Stimulated activated CD4-positive, alpha-beta T cell treated with anti-CD3 and anti-CD28 coated beads, Interleukin-12 subunit alpha, Interleukin-12 subunit beta, amount 100 ng/mL, for 48 hours (primary cell): ENCODE results near the gene RCC2.

Experiments used
- DNase-seq, 3 donors: peaks; one replicate each; pipeline ENCODE4 v3.0.0-alpha.2; 2020; ENCODE audit warnings: low read depth in 2 of 3, low spot score in 1 of 3

RCC2 gene

DNA sequence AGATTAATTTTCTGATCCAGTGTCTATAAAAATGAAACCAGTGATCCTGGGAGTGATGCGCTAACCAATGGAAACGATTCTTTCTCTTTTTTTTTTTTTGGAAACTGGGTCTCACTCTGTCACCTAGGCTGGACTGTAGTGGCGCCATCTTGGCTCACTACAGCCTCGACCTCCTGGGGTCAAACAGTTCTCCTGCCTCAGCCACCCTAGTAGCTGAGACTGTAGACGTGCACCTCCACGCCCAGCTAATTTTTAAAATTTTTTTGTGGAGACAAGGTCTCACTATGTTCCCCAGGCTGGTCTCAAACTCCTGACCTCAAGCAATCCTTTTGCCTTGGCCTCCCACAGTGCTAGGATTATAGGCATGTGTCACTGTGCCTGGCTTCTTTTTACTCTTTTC is 3.4 kb upstream of the RCC2 start:
- no peak for DNase-seq

DNA sequence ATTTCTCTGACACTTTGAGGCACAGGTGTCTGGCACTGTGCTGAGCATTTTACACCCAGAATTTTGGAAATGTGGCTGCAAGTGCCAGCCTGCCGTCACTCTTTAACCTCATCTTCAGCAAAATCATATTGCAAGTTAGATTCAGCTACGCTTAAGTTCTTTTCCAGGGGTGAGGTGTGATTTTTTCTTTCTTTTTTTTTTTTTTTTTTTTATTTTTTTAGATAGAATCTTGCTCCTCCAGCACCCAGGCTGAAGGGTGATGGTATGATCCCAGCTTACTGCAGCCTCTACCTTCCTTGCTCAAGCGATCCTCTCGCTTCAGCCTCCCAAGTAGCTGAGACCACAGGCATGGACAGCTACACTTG is 2.5 kb upstream of the RCC2 start:
- DNase-seq, result no peak

DNA sequence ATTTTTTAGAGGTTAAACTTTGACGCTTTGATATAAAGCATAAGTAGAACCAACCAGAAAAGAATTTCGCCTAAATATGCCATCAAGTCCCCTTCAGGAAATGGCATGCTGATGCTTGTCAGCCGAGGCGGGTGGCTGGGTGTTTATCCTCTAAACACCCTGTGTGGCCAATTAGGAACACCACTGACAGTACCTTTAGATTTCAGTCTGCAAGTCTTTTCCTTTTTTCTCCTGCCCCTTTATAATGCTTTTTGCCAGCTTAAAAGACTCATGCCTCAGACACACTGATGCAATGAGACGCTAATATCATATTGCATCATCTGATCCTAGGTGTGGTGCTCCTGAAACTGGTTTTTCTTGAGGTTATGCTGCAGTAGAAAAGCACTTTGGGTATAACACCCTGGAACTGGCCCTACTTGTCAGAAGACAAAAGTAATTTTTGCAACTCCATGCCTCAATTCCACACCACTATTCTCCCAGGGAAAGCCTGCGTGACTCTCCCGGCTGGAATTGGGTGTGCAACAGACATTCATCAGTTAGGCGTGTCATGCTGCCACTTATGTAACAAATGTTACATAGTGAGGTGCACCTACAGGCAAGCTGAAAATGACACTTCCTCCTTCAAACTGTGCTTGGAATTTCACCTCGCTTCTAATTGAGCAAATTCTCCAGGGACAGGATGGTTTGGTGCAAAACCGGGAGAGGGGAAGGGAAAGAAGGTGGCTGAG is 2.0 kb upstream of the RCC2 start:
- DNase-seq, result no peak

DNA sequence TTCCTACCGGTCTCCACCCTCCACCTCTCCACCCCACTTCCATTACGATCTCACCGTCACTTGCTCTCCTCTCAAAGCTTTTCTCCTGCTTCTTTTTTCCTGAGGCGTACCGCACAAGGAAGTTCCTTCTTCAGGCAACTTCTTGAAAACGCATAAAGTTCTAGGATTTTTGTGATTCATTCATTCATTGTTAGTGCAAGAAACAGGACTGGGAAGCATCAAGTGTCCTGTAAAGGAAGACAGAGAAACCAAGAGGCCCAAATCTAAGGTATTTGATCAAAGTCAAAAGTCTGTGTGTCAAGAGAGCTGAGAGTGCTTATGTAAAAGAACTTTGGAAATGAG is 1.3 kb upstream of the RCC2 start:
- DNase-seq, result no peak

DNA sequence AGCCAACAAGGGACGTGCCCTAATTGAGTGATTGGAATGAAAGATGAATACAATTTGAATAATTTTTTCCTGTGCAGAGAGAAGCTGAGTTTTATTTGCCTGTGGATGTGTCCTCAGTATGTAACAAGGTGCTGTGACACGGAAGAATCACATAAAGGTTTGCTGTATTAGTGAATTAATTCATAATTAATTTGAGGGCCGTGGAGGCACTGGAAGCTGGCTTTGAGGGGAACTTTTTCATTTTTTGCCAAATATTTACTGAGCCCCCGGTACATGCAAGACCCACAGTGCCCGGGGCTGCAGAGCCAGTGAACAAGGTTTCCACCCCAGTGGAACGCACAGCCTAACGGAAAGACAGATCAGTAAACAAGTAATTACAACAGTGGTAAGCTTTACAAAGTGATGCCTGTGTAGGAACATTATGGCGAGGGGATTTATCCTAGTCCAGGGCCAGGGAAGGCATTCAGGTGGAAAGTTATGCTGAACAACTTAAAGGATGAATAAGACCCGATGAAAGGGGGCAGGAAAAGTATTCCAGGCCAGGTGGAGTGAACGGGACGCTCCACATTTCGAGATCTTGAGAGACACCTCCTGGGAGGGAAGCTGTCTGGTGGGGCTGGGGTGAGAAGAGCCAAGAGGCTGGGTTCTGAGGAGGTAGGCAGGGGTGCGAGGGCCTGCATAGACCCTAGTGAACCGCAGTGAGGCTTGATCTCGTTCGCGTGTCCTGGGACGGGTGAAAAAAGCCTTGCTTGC is 773 bp upstream of the RCC2 start:
- DNase-seq, result no peak

DNA sequence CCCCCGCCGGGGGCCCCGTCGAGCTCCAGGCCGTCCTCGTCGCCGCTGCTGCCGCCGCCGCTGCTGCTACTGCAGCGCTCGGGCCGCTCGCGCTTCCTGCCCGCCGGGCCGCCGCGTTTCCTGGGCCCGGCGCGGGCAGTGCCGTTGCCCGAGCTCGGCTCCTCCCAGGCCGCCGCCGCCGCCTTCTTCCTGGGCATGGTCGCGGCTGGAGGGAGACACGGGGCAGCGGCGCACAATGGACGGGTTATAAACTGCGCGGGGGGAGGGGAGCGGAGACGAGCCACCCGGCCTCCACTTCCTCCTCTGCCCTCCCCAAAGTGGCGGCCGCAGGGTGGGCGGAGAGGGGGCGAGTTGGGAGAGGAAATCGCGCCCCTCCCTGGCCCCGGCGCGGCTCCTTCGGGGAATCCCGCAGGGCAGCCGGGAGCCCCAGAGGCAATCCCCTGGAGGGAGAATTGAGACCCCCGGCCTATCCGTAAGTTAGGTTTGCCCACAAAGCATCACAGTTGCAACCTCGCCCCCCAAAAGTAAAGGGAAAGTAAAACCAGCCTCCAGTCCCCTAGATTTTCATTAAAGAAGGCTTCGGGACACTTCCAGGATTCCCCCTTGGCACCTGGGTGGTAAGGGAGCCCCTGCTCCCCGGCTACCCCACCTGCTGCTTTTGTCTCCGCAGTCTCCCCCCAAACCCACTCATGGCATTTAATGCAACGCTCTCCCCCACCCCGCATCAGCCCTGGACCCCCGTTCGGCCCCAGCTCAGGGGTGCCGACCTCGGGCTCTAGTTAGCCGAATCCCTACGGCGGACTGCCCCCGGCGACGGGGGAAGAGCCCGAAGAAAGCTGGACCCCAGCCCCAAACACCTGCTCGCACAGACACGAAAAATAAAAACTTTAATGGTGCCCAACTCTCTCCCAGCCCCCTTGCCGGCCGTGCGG is 893 bp downstream of the RCC2 start:
- peak; percentile 57 to 69 (median 58) for DNase-seq

DNA sequence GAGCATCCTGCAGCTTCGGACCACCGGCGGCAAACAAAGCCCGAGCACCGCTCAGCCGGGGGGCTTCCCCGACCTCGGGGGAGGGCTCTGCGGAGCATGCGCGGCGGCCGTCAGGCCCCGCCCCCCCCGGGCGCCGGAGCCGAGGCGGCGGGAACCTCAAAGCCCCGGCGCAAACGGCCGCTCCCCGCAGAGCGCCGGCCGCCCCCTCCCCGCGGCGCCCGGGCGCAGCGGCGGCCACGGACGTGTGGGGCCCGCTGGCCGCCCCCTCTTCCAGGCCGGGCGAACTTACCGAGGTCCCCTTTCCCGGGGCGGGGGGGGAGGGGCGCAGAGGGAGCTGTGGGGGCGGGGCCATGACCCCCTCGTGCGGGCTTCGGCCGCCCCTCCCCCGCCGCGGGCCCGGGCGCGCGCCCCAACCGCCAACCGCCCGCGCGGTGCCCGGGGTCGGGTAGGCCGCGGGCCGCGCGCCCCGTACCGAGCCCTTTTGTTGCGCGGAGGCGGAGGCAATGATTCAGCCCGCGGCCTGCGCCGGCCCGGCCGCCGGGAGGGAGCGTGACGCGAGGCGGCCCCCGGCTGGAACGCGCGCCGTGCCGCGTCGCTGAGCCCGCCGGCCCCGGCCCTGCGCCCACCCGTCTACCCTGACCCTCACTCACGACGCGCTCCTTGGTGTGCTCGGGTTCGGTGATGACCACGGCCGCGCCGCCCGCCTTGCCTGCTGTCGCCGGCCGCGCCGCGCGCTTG is 1.7 kb downstream of the RCC2 start:
- peak; percentile 20 to 58 (median 28) for DNase-seq

DNA sequence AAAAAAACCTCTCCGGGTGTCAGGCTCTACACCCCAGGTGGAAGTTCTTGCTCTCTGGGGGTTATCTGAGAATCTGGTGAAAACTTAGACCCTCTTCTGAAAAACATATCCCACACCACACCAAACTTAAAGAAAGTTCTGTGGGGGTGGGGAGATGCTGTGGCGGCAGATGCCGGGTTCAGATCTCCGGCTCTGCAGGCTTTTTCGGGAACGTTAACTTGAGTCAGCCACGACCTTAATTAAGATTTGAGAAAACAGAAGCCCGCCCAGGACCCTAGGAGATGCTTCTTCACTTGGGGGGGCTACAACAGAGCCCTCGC is 2.3 kb downstream of the RCC2 start:
- DNase-seq, result no peak

DNA sequence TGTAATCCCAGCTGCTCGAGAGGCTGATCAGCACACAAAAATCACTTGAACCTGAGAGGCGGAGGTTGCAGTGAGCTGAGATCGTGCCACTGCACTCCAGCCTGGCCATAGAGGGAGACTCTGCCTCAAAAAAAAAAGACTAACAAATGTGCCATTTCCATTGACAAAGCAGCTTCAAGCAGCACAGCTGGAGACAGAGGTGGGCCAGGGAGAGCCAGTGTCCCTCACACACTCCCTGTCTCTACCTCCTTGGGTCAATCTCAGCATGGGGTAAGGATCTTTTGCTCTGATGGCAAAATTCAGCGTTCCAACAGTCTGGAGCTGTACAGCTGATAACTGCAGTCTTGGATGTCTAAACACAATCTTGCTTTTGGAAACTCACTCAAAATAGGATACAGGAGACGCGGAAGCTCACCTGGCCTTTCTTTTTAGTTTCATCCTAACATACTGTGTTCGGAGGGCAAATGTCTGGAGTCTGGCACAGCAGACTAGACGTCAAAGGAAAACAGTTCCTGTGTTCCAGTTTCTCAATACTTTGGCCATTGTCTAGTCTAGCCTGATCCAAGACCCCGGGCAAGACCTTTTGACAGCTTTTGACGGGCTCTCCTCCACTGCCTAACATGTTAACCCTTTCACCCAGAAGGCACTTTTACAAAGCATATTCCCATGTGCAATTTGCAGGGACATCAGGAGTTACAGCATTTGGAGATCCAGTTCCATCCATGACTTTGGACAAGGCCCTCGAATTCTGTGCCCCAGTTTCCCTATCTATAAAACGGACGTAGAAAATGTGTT is 2.9 kb downstream of the RCC2 start:
- DNase-seq, result no peak

DNA sequence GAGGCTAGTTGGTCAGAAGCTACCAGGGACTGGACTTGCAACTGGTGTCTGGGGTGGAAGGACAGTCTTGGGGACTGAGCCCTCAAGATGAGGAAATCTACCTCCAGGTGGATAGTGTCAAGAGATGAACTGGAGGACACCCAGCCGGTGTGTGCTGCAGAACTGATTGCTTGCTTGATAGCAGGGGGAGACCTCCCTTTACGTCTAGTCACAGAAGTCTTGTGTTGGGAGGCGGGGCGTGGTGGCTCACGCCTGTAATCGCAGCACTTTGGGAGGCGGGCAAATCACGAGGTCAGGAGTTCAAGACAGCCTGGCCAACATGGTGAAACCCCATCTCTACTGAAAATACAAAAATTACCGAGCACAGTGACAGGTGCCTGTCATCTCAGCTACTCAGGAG is 4.9 kb downstream of the RCC2 start:
- DNase-seq, result no peak

DNA sequence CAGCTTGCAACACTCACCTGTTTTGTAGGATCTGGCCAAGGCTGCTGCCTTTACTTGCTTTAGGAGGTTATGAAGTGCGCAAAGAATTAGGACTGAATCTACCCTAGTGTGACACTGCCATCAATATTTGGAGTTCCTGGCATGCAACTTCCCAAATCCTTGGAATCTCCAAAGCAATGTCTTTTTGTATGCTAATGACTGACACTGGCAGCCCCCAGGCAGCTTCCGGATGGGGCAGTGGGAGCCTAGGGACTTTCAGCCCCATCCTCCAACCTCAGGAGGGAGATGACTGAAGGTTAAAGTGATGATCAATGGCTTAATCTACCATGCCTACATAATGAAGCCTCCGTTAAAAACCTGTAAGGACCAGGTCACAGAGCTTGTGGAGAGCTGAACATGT is 5.5 kb downstream of the RCC2 start:
- DNase-seq, result no peak

DNA sequence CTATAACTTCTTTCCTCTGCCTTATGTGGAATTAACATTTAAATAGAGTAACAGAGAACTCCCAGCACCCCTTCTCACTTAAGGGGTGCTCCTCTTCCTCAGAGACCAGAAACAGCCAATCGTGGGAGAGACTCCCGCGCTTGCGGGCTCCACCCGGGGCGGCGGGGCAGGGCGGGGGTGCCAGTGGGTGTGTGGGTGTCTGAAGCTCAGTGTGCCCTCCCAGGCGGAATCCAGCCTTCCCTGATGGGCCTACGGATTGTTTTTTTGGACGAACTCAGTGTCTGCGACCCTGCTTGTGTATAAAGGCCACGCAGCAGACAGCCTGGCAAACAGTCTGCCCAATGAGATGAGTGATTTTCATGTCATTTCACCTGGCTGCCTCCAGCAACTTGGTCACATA is 6.2 kb downstream of the RCC2 start:
- no peak for DNase-seq

DNA sequence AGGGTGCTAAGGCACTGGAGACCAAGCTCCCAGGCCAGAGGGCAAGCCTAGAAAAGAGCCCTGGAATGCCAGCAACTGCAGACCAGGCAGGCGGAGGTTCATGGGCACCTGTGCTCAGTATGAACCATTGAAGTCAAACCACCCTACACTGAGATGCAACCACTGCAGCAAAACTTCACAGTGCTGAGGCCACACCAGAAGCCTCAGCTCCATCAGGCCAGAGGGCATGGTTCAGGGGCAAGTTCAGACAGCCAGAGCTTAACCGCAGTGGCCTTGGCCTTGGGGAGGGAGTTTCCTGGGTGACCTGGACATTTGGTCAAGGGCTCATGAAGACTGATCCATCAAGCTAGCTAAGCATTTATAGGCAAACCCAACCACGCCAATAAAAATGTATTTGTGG is 7.1 kb downstream of the RCC2 start:
- no peak for DNase-seq

DNA sequence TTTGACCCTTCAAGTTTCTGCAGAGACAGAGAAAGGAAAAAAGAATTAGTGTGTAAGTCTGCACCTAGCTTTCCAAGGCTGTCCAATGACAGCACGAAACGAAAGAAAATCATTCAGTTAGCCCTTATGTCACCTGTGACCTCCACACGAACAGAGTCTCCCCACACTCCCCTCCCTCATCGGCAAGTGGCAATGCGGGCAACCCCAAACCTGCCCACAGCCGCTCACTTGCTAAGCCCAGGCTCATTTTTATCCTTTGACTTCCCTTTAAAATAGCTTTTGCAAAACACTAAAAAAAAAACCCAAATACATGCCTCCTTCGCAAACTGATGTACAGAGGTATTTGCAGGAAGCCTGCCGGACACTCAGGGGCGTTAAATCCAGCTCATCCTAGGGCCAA is 10.3 kb downstream of the RCC2 start:
- no peak for DNase-seq

DNA sequence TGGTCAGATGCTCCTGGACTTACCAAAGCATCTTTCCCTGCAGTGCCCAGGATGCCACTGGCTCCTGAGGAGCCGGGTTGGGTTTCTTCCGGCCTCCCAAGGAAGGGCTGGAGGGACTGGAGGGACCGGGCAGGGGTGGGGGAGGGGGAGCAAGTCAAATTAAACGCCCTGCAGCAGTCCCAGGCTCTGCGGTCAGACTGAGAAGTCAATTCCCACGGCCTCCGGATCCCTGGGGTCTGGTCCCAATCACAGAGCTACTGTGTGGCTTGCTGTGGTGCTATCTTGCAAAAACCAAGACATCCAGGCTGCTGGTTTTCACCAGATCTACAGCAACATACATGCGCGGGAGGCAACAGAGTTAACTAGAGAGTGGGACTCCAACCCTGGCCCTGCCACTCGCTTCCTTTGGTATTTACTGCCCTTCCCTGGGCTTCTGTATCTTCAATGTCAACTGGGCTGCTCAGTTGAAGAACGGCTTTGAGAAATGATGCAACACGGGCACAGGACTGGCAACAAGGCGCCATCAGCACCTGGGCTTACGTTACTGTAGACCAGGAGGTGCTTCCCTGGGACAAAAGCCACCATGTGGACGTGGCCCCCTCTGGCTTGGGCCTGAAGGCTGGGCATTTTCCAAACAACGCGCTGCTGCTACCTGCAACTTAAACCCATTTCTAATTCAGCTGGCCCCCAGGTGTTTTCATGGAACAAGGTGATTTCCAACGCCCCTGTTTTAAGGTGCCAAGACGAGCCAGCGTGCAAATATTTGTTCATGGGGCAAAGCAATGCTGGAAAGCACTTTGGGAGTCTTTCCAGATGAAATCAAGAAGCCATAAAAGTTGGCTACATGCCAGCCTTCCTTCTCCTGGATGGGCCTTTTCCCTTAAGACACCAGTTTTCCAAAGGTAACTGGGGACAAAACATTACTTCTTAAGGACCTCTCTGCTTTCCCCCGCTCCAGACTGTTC is 11.5 kb downstream of the RCC2 start:
- no peak for DNase-seq

DNA sequence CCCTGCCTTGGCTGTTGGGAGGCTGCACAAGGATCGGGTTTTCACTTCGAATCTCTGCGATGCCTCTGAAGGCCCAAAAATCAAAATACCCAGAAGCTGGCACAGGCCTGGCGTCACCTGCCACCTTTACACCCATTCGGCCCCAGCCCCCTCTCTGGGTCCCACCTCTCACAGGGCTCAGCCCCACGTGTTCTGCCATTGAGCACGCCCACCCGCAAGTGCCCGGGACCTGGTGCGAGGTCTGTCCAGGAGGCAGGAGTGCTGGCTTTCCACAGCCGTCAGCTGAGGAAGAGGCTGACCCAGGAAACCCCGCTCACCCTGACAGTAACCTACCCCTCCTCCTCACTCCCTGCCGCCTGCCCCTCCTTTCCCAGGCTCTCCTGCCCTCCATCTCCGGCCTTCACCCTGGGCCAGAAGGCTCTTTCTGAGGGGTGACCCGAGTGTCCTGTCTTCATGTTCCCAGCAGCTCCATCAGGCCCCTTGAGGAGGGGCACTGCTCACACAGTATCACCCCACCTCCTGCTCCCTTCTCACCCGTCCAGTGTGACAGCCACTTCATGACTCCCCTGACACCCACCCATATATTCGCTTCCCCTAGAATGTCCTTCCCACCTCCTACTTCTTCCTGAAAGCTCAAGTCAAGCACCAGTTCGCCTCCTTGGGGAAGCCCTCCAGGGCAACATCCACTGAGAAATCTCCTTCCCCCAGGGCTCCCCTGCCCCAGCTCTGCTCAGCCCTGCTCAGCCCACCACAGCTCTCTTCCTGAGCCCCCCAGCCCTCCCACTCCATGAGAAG is 13.5 kb downstream of the RCC2 start:
- DNase-seq, result no peak

DNA sequence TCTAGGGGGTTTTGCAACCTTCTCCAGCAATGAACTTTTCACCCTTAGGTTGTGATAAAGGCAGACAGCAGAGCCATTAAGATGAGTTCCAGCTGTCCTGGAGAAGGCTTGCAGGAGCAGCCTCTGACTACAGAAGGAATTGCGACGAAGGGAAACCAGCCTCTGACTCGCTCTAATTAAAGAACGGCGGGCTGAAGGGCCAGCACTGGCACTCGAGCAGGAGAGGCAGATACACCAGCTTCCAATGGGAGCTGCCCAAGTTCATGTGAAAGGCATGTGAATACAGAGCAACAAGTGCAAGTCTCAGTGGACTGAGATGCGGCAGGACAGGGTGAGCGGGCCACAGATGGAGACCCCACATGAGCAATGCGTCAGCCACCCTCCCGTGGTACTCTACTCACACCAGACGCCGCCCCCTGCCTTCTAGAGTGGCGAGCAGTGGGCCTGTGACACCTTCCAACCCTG is 15.7 kb downstream of the RCC2 start:
- no peak for DNase-seq

DNA sequence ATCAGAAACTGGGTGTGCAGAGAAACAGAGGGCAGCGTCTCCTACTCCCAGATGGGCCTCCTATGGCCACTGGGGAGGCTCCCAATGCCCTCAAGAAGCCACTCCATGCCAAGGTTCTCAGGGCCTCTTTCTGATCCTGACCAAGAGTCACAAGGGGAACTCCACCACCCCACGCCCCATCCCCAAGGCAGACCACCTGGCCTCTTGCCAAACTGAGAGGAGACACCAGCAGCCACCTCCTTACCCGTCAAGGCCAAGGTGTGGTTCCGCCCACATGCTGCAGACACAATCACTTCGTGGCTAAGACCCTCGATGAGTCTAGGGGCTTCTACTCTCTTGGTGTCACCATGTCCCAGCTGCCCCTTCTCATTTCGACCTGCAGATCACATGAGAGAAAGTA is 17.0 kb downstream of the RCC2 start:
- DNase-seq, result no peak
